Measurements from ENCODE around the gene BUD13.

BUD13 gene

GRCh38 chr11:116712428-116712827, 60.4 kb downstream of the BUD13 start:
- no peak for DNase-seq

- no peak for DNase-seq
These were observed 62.0 kb downstream of the BUD13 start for GRCh38 chr11:116710762-116711161.

- DNase-seq: no peak
These were observed 62.6 kb downstream of the BUD13 start for GRCh38 chr11:116710001-116710674.

GRCh38 chr11:116707746-116708145, 65.0 kb downstream of the BUD13 start:
- no peak for DNase-seq

- DNase-seq: no peak
These were observed 65.6 kb downstream of the BUD13 start for GRCh38 chr11:116707161-116707629.

- no peak for DNase-seq
These were observed 69.4 kb downstream of the BUD13 start for GRCh38 chr11:116703421-116703820.

GRCh38 chr11:116702772-116703385, 69.9 kb downstream of the BUD13 start:
- no peak for DNase-seq

- DNase-seq: no peak
These were observed 70.9 kb downstream of the BUD13 start for GRCh38 chr11:116701876-116702275.

- DNase-seq: no peak
These were observed 71.4 kb downstream of the BUD13 start for GRCh38 chr11:116701297-116701801.

- no peak for DNase-seq
These were observed 72.1 kb downstream of the BUD13 start for GRCh38 chr11:116700586-116701220.

Measured in stimulated activated CD4-positive, alpha-beta T cell treated with anti-CD3 and anti-CD28 coated beads, Interleukin-2, amount 100 ng/mL, for 48 hours (primary cell).